Measurements from ENCODE around the gene RBKS. TPM values are rescaled to one million over a fixed set of nuclear protein-coding genes. Genes with fewer than 3 reads are reported as not detected.

The RBKS gene
- total and polyA plus RNA-seq, 2 of the 13 experiments (the other 11 are each of a cell fraction or from before 2014, with no cell fraction given): 7.7 to 8.3 TPM

DNA sequence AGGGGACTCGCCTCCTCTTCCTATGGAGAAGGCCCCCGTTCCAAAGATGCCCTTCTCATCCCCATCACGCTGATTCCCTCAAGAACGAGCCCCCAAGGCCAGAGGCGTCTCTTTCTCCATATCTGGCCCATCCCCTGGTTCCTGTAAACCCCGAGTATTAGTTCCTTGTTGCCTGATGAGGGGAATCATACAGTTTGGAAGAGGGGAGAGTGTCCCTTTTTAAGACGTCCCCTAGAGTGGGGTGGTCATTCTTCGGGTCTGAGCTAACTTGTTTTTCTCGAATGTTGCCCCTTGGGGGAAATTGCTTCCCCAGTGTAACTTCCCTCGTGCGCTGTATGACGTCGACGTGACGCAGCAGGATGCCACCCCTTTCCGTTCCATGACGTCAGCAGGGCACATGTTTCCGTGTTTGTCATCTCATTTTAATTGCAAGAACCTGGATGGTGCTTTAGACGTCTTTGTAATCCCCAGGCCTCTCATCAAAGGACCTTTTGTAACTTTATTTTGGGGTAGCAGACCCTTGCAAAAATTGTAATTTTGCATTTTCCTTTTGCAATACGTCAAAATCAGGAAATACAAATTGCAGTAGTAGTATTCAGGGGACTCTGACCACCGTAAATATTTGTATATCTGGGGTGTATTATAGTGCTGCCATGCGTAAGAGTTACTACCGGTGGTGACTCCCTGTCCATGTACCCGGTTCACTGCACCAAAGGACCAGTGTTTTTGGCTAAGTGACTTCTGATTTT, 911 bp upstream of the RBKS start (continued):
- TF ChIP-seq, protein P1, sequence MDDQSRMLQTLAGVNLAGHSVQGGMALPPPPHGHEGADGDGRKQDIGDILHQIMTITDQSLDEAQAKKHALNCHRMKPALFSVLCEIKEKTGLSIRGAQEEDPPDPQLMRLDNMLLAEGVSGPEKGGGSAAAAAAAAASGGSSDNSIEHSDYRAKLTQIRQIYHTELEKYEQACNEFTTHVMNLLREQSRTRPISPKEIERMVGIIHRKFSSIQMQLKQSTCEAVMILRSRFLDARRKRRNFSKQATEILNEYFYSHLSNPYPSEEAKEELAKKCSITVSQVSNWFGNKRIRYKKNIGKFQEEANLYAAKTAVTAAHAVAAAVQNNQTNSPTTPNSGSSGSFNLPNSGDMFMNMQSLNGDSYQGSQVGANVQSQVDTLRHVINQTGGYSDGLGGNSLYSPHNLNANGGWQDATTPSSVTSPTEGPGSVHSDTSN (CRISPR knock-in tag; IDR thresholded peaks at IDR 0.05; ENCODE audit: borderline replicate concordance): no peak
- TF ChIP-seq ZNF563 (CRISPR knock-in tag; IDR thresholded peaks at IDR 0.05) (no peak), MYNN (CRISPR knock-in tag; IDR thresholded peaks at IDR 0.05; ENCODE audit: low read depth) (no peak), DBP (CRISPR knock-in tag; IDR thresholded peaks at IDR 0.05; ENCODE audit: not compliant biosample characterization) (no peak), HDAC6 (IDR thresholded peaks at IDR 0.05; ENCODE audit: low read depth, low read length) (no peak), E2F5 (CRISPR knock-in tag; conservative IDR thresholded peaks at IDR 0.05) (no peak), ZNF776 (CRISPR knock-in tag; IDR thresholded peaks at IDR 0.05) (peak; percentile 75; the same call in 1 of the 2 replicates), TSC22D2 (CRISPR knock-in tag; IDR thresholded peaks at IDR 0.05; ENCODE audit: borderline replicate concordance) (no peak), ZNF770 (CRISPR knock-in tag; IDR thresholded peaks at IDR 0.05) (0 out of 2 replicates have a peak, but pooled peaks have one; percentile 18), ZMYM2 (CRISPR knock-in tag; IDR thresholded peaks at IDR 0.05) (peak; percentile 95), CENPT (CRISPR knock-in tag; IDR thresholded peaks at IDR 0.05; ENCODE audit: low read depth) (no peak), ZNF317 (CRISPR knock-in tag; IDR thresholded peaks at IDR 0.05) (peak; percentile 87), ZNF10 (CRISPR knock-in tag; IDR thresholded peaks at IDR 0.05; ENCODE audit: borderline replicate concordance, low read depth) (no peak), ZNF121 (CRISPR knock-in tag; IDR thresholded peaks at IDR 0.05) (no peak), DMTF1 (CRISPR knock-in tag; IDR thresholded peaks at IDR 0.05) (no peak), ZBTB37 (CRISPR knock-in tag; IDR thresholded peaks at IDR 0.05) (no peak)
- TF ChIP-seq, protein P2, sequence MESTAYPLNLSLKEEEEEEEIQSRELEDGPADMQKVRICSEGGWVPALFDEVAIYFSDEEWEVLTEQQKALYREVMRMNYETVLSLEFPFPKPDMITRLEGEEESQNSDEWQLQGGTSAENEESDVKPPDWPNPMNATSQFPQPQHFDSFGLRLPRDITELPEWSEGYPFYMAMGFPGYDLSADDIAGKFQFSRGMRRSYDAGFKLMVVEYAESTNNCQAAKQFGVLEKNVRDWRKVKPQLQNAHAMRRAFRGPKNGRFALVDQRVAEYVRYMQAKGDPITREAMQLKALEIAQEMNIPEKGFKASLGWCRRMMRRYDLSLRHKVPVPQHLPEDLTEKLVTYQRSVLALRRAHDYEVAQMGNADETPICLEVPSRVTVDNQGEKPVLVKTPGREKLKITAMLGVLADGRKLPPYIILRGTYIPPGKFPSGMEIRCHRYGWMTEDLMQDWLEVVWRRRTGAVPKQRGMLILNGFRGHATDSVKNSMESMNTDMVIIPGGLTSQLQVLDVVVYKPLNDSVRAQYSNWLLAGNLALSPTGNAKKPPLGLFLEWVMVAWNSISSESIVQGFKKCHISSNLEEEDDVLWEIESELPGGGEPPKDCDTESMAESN (CRISPR knock-in tag; conservative IDR thresholded peaks at IDR 0.05): 0 out of 2 replicates have a peak, but pooled peaks have one; percentile 44

Measured in HepG2 (cell line).